CD4-positive, alpha-beta T cell treated with Interleukin-12 subunit alpha and Interleukin-12 subunit beta, for 1 hour (primary cell): ENCODE measurements around the gene CHI3L2.

ENCODE experiments used
- DNase-seq: peaks from one replicate; pipeline ENCODE4 v3.0.0-alpha.2; 2020

The CHI3L2 gene

DNA sequence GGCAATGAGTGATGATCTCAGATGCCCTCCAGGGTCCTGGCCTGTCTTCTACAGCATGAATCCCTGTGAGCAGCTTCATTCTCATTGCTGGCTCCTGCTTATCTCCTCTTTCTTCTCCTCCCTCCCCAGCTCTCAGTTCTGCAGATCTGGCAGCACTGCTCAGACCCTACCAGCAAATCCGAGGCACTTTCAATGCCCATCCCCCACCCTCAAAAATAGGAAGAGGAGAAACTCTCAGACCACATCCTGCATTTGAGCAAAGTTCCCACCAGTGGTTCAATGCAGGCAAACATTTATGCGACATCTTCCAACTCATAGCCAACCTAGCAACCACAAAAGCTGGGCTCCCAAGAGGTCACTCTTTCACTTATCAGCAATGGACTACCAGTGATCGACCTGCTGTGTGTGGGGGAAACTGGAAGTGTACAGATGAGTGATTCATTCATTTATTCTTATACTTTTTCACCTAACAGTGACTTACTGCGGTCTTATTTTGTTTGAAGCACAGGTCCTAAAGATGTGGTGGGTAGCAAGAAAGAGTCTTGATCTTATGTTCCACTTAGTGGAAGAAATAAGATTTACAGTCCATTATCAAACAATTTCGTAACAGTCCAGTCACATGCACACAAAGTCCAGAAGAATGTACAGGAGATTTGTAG is 5.8 kb upstream of the CHI3L2 start:
- peak; percentile 70 for DNase-seq

DNA sequence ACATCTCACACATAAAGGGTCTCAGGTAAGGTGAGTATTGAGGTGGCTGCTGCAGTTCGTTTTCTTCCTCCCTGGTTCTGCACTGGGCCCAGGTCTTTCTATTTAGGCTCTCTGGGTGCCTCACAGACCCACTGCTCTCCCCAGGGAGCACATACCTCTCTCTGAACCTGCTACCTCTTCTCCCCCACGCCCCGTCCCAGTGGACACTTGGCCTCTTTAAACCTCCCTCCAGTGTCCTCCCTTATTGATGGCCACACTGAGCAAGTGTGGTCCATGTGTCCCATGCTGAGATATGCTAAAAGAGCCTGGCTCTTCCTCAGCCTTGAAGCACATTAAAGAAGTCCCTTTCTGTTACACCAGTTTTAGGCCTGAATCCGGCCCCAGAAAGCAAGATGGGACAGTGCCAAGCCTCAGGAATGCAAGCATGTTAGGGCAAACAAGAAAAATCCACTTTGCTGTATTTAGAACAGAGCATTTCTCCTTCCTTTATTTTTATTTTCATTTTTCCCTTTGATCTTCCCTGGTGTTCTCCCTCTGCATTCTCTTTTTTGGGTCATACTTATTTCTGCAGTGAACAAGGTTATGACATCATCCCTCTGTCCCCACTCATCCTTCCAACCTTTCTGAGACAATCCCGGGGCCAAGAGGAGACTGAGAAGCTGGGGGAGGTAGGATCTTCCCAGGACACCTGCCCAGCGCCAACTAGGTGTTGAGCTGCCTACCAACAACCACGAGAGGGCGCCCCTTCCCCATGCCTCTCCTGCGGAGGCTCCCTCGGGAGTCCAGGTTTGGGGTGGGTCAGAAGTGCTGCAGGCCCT is 5.0 kb upstream of the CHI3L2 start:
- DNase-seq, result peak; percentile 79

GRCh38 chr1:111223126-111223685 is 4.3 kb upstream of the CHI3L2 start:
- DNase-seq, result no peak

DNA sequence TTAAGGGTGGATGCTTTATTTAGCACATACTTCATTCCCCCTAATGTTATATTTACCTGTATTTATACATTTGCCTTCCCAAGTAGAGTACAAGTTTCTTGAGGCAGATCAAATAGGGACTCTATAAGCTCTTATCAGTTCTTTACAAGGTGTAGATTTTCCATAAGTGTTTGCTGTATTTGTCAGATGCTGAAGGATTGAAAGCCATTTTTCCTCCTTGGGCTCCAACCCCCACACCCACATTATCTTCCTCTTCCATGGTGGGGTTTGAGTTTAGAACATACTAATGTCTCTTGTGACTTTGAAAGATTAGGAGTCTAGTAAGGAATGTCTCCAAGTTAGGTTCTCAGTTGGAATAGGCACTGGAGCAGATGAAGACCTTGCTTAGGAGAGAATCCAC is 2.4 kb upstream of the CHI3L2 start:
- DNase-seq, result no peak

- peak; percentile 51 for DNase-seq
Measured at GRCh38 chr1:111225717-111226400, 1.7 kb upstream of the CHI3L2 start.

DNA sequence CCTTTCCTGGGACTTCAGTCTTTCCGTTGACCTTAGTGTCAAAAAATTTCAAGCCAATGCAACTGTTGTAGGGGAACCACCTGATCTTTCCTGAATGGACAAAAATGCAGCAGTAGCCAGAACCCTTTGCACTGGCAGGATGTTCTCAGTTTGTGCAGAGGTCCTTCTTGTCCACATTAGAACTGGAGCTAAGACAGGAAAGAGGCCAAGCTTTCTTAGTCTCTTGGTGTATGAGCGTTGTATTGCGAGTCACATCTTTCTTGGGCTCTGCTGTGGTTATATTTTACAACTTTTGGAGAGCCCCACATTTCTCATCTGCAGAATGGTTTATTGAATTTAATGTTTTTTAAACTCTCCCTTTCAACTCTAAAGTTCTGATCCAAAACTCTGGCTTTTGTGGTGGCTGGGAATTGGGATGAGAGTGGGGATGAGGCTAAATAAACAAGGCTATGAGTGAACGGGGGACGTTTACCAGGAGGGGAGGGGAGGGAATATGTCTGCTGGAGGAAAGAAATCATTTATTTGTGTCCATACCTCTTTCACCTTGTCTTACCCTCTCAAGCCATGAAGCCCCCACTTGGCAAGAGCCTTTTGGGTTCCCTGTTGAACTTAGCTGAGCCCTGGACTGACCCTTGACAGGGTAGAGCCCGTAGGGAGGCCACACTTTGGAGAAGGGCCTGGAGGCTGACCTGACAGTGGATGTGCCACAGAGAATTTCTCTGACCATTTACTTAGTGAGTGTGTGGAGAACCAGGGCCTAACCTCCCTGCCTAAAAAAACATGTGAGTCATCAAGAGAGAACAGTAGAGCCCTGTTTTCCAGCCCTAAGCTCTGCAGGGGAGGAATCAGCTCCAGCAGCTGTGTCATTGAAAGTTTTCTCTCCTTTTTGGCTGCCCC is 586 bp downstream of the CHI3L2 start:
- no peak for DNase-seq

- no peak for DNase-seq
Measured at GRCh38 chr1:111228748-111229126, 1.2 kb downstream of the CHI3L2 start.

- no peak for DNase-seq
Measured at GRCh38 chr1:111232134-111232533, 4.6 kb downstream of the CHI3L2 start.

DNA sequence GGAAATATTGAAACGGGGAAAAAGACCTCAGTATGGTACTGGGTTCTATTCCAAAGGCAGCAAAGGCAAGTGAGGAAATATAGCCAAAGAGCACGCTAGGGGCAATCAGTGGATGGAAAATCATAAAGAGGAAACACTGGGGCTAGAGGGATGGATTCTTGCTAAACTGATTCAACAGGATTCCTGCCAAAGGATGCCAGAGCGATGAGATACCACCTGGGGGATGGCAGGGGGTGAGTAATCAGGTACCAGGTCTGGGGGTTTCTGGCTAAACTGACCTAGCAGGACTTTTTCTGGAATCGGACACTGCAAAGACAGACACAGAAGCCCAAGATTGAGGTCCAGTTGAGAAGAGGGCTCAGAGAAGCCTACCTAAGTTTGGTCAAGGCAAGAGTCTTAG is 6.7 kb downstream of the CHI3L2 start:
- DNase-seq, result no peak

DNA sequence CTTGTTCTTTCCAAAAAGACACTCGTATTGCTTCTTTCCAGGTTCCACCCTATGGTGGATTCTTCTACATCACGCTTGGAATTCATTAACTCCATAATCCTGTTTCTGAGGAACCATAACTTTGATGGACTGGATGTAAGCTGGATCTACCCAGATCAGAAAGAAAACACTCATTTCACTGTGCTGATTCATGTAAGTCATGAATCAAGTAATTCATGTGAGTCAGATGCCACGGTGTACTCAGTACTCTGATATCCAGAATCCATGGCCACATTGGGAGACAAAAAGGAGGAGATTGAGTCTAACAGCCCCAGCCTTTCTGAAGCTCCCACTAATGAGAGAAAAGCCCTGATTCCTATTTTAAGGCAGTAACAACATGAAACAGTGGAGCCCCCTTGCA is 7.4 kb downstream of the CHI3L2 start:
- no peak for DNase-seq

- no peak for DNase-seq
Measured at GRCh38 chr1:111236379-111236778, 8.9 kb downstream of the CHI3L2 start.

DNA sequence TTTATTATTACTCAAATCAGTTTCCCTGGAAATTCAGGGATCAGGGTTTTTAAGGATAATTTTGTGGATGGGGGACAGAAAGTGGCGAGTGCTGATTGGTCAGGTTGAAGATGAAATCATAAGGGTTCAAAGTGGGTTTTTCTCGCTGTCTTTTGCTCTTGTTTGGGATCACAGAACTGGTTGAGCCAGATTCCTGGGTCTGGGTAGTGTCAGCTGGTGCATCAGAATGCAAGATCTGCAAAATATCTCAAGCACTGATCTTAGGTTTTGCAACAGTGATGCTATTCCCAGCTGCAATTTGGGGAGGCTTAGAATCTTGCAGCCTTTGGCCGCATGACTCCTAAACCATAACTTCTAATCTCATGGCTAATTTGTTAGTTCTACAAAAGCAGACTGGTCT is 9.3 kb downstream of the CHI3L2 start:
- no peak for DNase-seq

DNA sequence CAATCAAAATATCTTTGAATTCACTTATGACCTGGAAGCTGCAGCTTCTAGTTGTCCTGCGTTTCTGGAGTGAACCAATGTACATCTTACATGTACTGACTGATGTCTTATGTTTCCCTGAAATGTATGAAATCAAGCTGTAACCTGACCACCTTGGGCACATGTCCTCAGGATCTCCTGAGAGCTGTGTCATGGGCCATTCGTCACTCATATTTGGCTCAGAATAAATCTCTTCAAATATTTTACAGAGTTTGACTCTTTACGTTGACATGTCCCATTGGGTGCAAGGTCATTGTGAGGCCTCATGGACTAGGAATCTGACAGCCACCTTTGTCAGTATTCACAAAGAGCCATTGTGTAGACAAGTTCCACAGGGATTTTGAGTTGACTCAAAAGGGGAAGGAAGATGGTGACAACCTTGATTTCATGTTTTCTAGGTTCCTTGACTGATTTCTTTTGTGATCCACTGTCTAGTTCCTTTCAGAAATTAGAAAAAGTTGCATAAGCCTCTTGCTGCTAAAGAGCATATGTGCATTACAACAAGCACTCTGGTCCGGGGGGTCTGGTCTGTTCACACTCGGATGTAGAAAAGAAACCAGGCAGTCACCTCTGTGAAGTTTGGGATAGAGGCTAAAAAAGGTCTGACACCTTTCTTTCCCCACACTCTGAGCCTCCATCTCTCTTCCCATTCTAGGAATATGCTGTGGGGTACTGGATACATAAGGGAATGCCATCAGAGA is 10.7 kb downstream of the CHI3L2 start:
- DNase-seq, result no peak

- no peak for DNase-seq
Measured at GRCh38 chr1:111241797-111242196, 14.3 kb downstream of the CHI3L2 start.

DNA sequence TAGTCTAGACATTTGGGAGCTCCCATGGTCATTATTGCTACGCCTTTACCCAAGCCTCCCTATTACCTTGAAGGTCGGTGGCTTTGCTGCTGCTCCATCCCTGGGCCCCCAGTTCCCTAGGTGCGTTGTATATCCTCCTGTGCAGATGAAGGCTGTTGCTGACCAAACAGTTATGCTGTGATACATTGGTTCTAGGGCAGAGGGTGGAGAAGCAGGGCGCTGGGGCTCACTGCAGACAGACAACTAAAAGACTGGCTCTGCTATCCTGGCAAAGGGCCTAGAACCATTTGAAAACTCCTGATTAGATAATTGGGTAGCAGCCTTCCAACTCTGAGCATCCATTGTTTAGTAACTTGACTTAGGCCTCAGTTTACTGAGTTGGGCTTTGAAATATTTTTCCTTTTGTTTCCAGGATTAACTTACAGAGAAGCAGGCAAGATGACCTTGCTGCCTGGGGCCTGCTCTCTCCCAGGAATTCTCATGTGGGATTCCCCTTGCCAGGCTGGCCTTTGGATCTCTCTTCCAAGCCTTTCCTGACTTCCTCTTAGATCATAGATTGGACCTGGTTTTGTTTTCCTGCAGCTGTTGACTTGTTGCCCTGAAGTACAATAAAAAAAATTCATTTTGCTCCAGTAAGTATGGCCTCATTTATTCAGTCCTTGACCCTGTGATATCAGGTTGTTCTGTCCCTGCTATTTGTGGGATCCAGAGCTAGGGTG is 15.5 kb downstream of the CHI3L2 start:
- no peak for DNase-seq

DNA sequence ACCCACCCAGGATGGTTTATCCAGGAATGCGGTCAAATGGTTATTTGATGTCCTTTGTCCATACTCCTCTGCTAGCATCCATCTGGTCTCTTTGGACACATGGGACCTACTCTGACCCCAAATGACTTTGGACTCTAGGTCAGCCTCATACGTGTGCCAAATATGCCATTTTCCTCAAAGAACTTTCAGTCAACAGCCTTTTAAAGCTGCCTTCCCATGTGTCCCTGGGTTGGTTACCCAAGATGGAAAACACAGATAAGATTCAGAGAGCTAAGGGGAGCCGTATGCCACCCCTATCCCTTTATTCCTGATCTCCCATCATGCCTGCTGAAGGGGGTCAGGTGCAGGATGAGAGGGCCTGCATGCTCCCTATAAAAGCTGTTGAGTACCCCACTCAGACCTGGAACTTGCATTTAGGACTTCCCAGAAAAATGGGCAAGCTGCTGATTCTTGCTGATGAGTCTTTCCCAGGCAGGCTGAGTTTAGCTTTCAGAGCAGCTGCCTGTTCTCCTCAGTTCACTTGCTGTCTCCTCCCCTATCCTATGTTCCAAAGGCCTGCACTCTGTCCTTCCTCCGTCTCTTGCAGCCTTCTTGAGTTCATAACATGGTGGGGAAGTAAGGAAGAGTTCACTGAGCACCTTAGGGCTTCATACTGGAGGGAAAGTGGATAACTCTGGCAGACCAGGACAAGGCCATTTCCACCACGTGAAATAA is 19.8 kb downstream of the CHI3L2 start:
- no peak for DNase-seq

DNA sequence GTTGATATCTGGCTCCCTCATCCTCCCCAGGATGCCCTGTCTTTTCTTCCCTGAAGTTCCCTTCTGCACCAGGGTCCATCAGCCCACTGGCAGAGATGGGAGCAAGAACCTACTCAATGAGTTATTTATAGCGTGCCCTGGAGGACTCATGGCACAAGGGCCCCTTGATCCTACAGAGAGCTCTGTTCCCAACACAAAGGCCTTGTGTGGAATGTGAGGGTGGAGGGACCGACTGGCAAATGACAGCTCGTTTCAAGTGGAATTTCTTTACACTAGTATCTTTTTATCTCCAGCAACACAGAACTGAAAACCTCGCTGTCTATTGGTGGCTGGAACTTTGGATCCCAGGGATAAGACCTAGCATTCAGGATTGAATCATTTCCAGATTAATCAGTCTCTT is 22.4 kb downstream of the CHI3L2 start:
- no peak for DNase-seq

DNA sequence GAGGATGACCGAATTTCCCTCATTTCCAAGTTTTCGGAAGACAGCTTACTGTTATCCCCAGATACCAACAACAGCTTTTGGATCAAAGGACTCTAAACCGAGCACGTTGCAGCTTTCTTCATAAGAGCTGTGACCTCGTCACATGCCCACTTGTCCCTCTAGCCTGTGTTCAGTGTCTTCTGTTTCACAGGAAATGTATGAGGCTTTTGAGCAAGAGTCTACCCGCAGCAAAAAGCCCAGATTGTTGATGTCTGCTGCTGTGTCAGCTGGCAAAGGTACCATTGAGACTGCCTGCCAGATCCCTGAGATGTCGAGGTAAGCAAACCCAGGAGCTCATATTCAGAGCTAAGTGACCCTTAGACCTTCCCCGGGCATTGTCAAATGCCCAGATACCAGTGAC is 24.1 kb downstream of the CHI3L2 start:
- no peak for DNase-seq

- DNase-seq, result no peak
Measured at GRCh38 chr1:111252786-111253185, 25.3 kb downstream of the CHI3L2 start.

DNA sequence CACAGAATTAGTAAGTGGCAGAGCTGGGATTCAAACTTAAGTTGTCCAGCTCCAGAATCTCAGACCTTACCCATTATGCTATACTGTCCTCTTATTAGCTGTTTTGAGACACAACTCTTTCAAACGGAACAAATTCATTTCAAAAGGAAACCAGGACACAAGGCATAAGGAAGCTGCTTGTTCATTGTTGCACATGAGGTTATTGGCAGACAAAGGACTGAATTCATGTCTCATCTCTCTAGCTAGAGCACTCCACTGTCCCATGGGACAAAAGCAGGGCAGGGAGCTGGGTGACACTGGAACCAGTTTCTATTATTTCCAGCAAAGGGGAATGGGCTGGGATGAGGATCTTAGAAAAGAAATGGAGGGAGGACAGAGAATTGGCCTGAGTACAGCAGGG is 26.4 kb downstream of the CHI3L2 start:
- no peak for DNase-seq
